GM12872 (cell line): Measurements from ENCODE around the gene GGCT.

ENCODE experiments used
- CTCF ChIP-seq: IDR thresholded peaks from 3 replicates; pipeline ENCODE4 v1.5.1; 2011; ENCODE audit warnings: low read depth, mild to moderate bottlenecking, low read length, moderate library complexity; ENCODE audit not compliant: insufficient read depth

The GGCT gene

GRCh38 chr7:30468041-30468440 is 36.6 kb downstream of the GGCT start:
- TF ChIP-seq CTCF, result no peak

GRCh38 chr7:30467271-30467670 is 37.4 kb downstream of the GGCT start:
- no peak for TF ChIP-seq CTCF

GRCh38 chr7:30466266-30466665 is 38.4 kb downstream of the GGCT start:
- no peak for TF ChIP-seq CTCF

GRCh38 chr7:30465811-30466180 is 38.8 kb downstream of the GGCT start:
- TF ChIP-seq CTCF, result no peak

- TF ChIP-seq CTCF, result no peak
Observed at GRCh38 chr7:30465046-30465810, 39.4 kb downstream of the GGCT start.

- TF ChIP-seq CTCF, result no peak
Observed at GRCh38 chr7:30464231-30464671, 40.4 kb downstream of the GGCT start.

- no peak for TF ChIP-seq CTCF
Observed at GRCh38 chr7:30463405-30464145, 41.1 kb downstream of the GGCT start.
